AG09309 (cell line): ENCODE measurements around the gene RFX6.

Source experiments
- DNase-seq: peaks from one replicate; pipeline ENCODE4 v3.0.0-alpha.2; 2010; ENCODE audit warnings: low read depth
- H3K4me3 ChIP-seq: 2 replicates; pipeline ENCODE4 v1.5.1; 2011; ENCODE audit warnings: mild to moderate bottlenecking, low read depth, low read length, moderate library complexity; ENCODE audit not compliant: control insufficient read depth
- CTCF ChIP-seq: IDR thresholded peaks from 2 replicates; pipeline ENCODE4 v1.5.1; 2011; ENCODE audit warnings: mild to moderate bottlenecking, low read depth, low read length, inconsistent platforms; ENCODE audit not compliant: insufficient read depth, control insufficient read depth; ENCODE audit errors: missing control alignments

The RFX6 gene

GRCh38 chr6:116842459-116842858, 34.6 kb upstream of the RFX6 start:
- H3K4me3 ChIP-seq, result no peak overlapping the region
- DNase-seq, result no peak
- TF ChIP-seq CTCF, result no peak

- DNase-seq, result peak; percentile 8
- no peak overlapping the region for H3K4me3 ChIP-seq
- peak; percentile 17 for TF ChIP-seq CTCF
Measured at GRCh38 chr6:116847227-116847626, 29.8 kb upstream of the RFX6 start.

GRCh38 chr6:116858060-116858459, 19.0 kb upstream of the RFX6 start:
- no peak for TF ChIP-seq CTCF
- no peak for DNase-seq
- H3K4me3 ChIP-seq, result no peak overlapping the region

GRCh38 chr6:116859264-116859663, 17.8 kb upstream of the RFX6 start:
- no peak for TF ChIP-seq CTCF
- DNase-seq, result no peak

GRCh38 chr6:116866281-116866871, 10.7 kb upstream of the RFX6 start:
- no peak for TF ChIP-seq CTCF
- DNase-seq, result no peak
- H3K4me3 ChIP-seq, result no peak overlapping the region

More at GRCh38 chr6:116859264-116859663, 17.8 kb upstream of the RFX6 start:
- H3K4me3 ChIP-seq, result no peak overlapping the region

GRCh38 chr6:116872771-116873170, 4.3 kb upstream of the RFX6 start:
- TF ChIP-seq CTCF, result no peak
- no peak overlapping the region for H3K4me3 ChIP-seq
- DNase-seq, result no peak

GRCh38 chr6:116876107-116876506, 935 bp upstream of the RFX6 start:
- H3K4me3 ChIP-seq, result no peak overlapping the region
- no peak for TF ChIP-seq CTCF
- DNase-seq, result no peak
